Upper lobe of left lung (tissue), 6 donors: ENCODE measurements around the gene DMD. TPM values are rescaled to one million over a fixed set of nuclear protein-coding genes. Genes with fewer than 3 reads are reported as not detected.

ENCODE experiments used
- ATAC-seq, 2 donors: fragments of 200-7000 bp; cut with Tn5 transposase; one replicate each; pipeline ENCODE4 v1.9.1; 2022; ENCODE audit warnings: mild to moderate bottlenecking in 2 of 2, moderate library complexity in 2 of 2; ENCODE audit not compliant: low FRiP score in 2 of 2
- DNase-seq, 2 donors: peaks; one replicate each; pipeline ENCODE4 v3.0.0-alpha.2; 2019 to 2020
- H3K27ac ChIP-seq, 4 donors: fragments of 200-600 bp; sonication (generic); one replicate each; pipeline ENCODE4 v1.5.1; 2016 to 2019
- H3K27me3 ChIP-seq, 4 donors: fragments of 200-600 bp; sonication (generic); one replicate each; pipeline ENCODE4 v1.5.1; 2017 to 2019
- H3K36me3 ChIP-seq, 4 donors: fragments of 200-600 bp; sonication (generic); one replicate each; pipeline ENCODE4 v1.5.1; 2016 to 2019
- H3K4me1 ChIP-seq, 4 donors: fragments of 200-600 bp; sonication (generic); one replicate each; pipeline ENCODE4 v1.5.1; 2018 to 2019
- H3K4me3 ChIP-seq, 4 donors: fragments of 200-600 bp; sonication (generic); one replicate each; pipeline ENCODE4 v1.5.1; 2017 to 2019; ENCODE audit warnings: mild to moderate bottlenecking in 2 of 4, moderate library complexity in 1 of 4
- H3K9me3 ChIP-seq, 4 donors: fragments of 200-600 bp; sonication (generic); one replicate each; pipeline ENCODE4 v1.5.1; 2018 to 2019
- CTCF ChIP-seq, 6 experiments: fragments of 450-650 bp in 4 of 6; fragments of 200-600 bp in 2 of 6; sonication (generic) in 2 of 6; IDR thresholded peaks; one replicate each; pipeline ENCODE4 v1.5.1; 2016 to 2019; ENCODE audit warnings: antibody characterized with exemption in 6 of 6
- EP300 ChIP-seq, 4 donors: sonication (generic); formaldehyde crosslinking; IDR thresholded peaks; one replicate each; pipeline ENCODE4 v1.5.1; 2017; ENCODE audit warnings: antibody characterized with exemption in 4 of 4, control low read depth in 2 of 4
- POLR2A ChIP-seq, 4 donors: fragments of 450-650 bp; IDR thresholded peaks; one replicate each; pipeline ENCODE4 v1.5.1; 2016 to 2017; ENCODE audit warnings: antibody characterized with exemption in 4 of 4, mild to moderate bottlenecking in 2 of 4
- POLR2AphosphoS5 ChIP-seq, 2 donors: sonication (generic); formaldehyde crosslinking; IDR thresholded peaks; one replicate each; pipeline ENCODE4 v1.5.1; 2017; ENCODE audit warnings: antibody characterized with exemption in 2 of 2
- WGBS, 2 donors: methylation state at CpG; one replicate each; pipeline ENCODE4 v1.1.5; 2017 to 2018; 5-methylcytosine and 5-hydroxymethylcytosine counted together
- total RNA-seq, 6 donors: library from RNA; depleted of rRNA in 4 of 6; stranded (reverse); fragments of >200 nt in 4 of 6; gene quantifications; one replicate each; pipeline versions ENCODE4 v1.1.0 to v1.2.1, GENCODE V29; 2016 to 2021
- donor health status: DM: no; HTN: no; CAD: no; lungs with moderate emphysema.
- donor health status: DM: no; HTN: yes; CAD: no; lungs with severe emphysema.

Gene DMD
- total RNA-seq, 6 donors from 2014 or later: 12.5 to 37.0 (median 24.0) TPM

GRCh38 chrX:32954125-32954524 is 257.2 kb downstream of the DMD start:
- H3K9me3 ChIP-seq: no peaks in the 10 kb centered on the region
- 24 to 45% methylated on average over 3 of the region's 3 CpGs for WGBS, 2 donors
- no peaks in the 10 kb centered on the region for H3K36me3 ChIP-seq
- no peaks in the 10 kb centered on the region for H3K4me1 ChIP-seq
- H3K27me3 ChIP-seq: no peaks in the 10 kb centered on the region
- no peak for TF ChIP-seq POLR2AphosphoS5 (IDR thresholded peaks at IDR 0.05)
- no peak for TF ChIP-seq CTCF (IDR thresholded peaks at IDR 0.05)
- no peak for TF ChIP-seq POLR2A (IDR thresholded peaks at IDR 0.05)
- TF ChIP-seq EP300 (IDR thresholded peaks at IDR 0.05): no peak
- H3K4me3 ChIP-seq: no peak overlapping the region
- ATAC-seq (no peak), DNase-seq (no peak)
- H3K27ac ChIP-seq: no peak overlapping the region

GRCh38 chrX:32948130-32948529 is 263.2 kb downstream of the DMD start:
- no peaks in the 10 kb centered on the region for H3K27me3 ChIP-seq
- 57 to 83% methylated on average over 2 of the region's 2 CpGs for WGBS, 2 donors
- DNase-seq (no peak), ATAC-seq (no peak)
- H3K4me3 ChIP-seq: no peak overlapping the region
- H3K4me1 ChIP-seq: no peaks in the 10 kb centered on the region
- no peak overlapping the region for H3K27ac ChIP-seq
- TF ChIP-seq EP300 (IDR thresholded peaks at IDR 0.05) (no peak), CTCF (IDR thresholded peaks at IDR 0.05) (no peak), POLR2AphosphoS5 (IDR thresholded peaks at IDR 0.05) (no peak), POLR2A (IDR thresholded peaks at IDR 0.05) (no peak)
- H3K9me3 ChIP-seq: no peaks in the 10 kb centered on the region
- no peaks in the 10 kb centered on the region for H3K36me3 ChIP-seq

GRCh38 chrX:32937043-32937442 is 274.3 kb downstream of the DMD start:
- Histone ChIP-seq H3K27me3 (no peaks in the 10 kb centered on the region), H3K36me3 (no peaks in the 10 kb centered on the region), H3K4me1 (no peaks in the 10 kb centered on the region), H3K27ac (no peak overlapping the region), H3K9me3 (no peaks in the 10 kb centered on the region), H3K4me3 (no peak overlapping the region)
- TF ChIP-seq POLR2A (IDR thresholded peaks at IDR 0.05) (no peak), CTCF (IDR thresholded peaks at IDR 0.05) (no peak), POLR2AphosphoS5 (IDR thresholded peaks at IDR 0.05) (no peak), EP300 (IDR thresholded peaks at IDR 0.05) (no peak)
- WGBS, 2 donors: 21 to 31% methylated on average over 3 of the region's 3 CpGs
- ATAC-seq (no peak), DNase-seq (no peak)

- no peak overlapping the region for H3K27ac ChIP-seq
- no peaks in the 10 kb centered on the region for H3K4me1 ChIP-seq
- DNase-seq (no peak), ATAC-seq (no peak)
- WGBS, 2 donors: 53 to 55% methylated on average over 5 of the region's 5 CpGs
- no peaks in the 10 kb centered on the region for H3K27me3 ChIP-seq
- no peaks in the 10 kb centered on the region for H3K36me3 ChIP-seq
- no peaks in the 10 kb centered on the region for H3K9me3 ChIP-seq
- no peak for TF ChIP-seq POLR2AphosphoS5 (IDR thresholded peaks at IDR 0.05)
- no peak for TF ChIP-seq POLR2A (IDR thresholded peaks at IDR 0.05)
- TF ChIP-seq EP300 (IDR thresholded peaks at IDR 0.05): no peak
- TF ChIP-seq CTCF (IDR thresholded peaks at IDR 0.05): no peak
- no peak overlapping the region for H3K4me3 ChIP-seq
These were observed 277.8 kb downstream of the DMD start for GRCh38 chrX:32933548-32933947.

GRCh38 chrX:32929040-32929439 is 282.3 kb downstream of the DMD start:
- no peaks in the 10 kb centered on the region for H3K4me1 ChIP-seq
- no peaks in the 10 kb centered on the region for H3K27me3 ChIP-seq
- no peak overlapping the region for H3K27ac ChIP-seq
- DNase-seq: no peak
- no peak for ATAC-seq
- WGBS, 2 donors: 62 to 84% methylated on average over 4 of the region's 4 CpGs
- no peaks in the 10 kb centered on the region for H3K9me3 ChIP-seq
- no peaks in the 10 kb centered on the region for H3K36me3 ChIP-seq
- no peak for TF ChIP-seq CTCF (IDR thresholded peaks at IDR 0.05)
- no peak for TF ChIP-seq POLR2AphosphoS5 (IDR thresholded peaks at IDR 0.05)
- TF ChIP-seq EP300 (IDR thresholded peaks at IDR 0.05): no peak
- no peak for TF ChIP-seq POLR2A (IDR thresholded peaks at IDR 0.05)
- no peak overlapping the region for H3K4me3 ChIP-seq
